ENCODE data around the gene DRICH1. TPM values are rescaled to one million over a fixed set of nuclear protein-coding genes. Genes with fewer than 3 reads are reported as not detected.
"Not testable (repeated sequence)": the region's sequence is repeated elsewhere in the genome, so short reads cannot be mapped to it uniquely, and the experiment has no call there.

The DRICH1 gene
- total RNA-seq, 4 donors from 2014 or later, result 0.56 to 1.3 (median 0.72) TPM; not detected in 1

- no peak for ATAC-seq (ENCODE audit: low FRiP score)
- no peak for DNase-seq (ENCODE audit: low spot score)
Observed at GRCh38 chr22:23598805-23599518, 33.2 kb downstream of the DRICH1 start.

DNA sequence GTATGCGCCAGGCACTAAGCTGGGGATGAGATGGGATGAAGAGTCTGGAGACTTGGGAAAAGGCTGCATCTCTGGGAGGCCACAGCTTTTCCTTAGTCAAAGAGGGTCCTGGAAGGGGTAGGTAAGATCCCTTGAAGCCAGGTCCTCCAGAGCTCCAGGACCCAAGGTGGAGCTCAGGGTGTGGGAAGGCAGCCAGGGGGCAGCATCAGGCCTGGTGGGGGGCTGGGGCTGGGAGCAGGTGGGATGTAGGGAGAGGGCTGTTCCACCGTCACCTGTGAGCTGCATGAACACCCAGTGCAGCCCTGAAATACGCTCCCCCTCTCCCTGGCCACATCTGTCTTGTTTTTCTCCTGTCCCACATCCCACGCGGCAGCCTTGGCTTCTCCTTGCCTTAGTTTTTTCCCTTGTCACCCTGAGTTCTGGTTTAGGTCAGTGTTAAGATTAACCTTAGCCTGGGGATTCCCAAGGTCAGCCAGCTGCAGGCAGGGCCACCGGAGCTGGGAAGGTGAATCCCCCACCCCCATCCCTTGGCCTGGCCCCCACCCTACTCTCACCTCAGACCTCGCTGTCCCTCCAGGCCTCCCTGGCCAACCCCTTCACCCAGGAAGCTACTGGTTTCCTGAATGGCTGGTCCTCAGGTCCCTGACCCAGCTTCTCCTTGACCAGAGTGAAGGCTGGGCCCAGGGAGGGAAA lies 34.4 kb downstream of the DRICH1 start:
- DNase-seq (ENCODE audit: low spot score); ATAC-seq (ENCODE audit: low FRiP score): not testable (repeated sequence)

More at GRCh38 chr22:23598805-23599518, 33.2 kb downstream of the DRICH1 start:
- TF ChIP-seq CTCF (IDR thresholded peaks at IDR 0.05), result no peak

DNA sequence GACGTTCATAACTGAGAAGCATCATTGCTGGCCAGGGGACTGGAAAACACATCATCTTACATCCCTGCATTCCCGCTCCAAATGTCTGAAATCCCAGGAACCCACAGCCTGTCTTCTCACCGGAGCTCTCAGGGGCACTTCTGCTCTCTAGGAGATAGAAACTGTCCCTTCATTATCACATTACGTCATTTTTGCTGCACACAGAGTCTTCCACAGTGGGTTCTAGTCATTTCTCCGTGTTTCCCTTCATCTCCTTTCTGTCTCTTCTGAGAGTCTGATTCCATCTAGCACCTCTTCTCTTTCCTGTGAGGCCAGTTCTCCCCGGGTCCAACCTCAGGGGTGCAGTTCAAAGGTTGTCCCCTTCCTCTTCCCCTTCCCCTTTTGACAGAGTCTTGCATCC lies 36.2 kb downstream of the DRICH1 start:
- DNase-seq (ENCODE audit: low spot score); ATAC-seq (ENCODE audit: low FRiP score): not testable (repeated sequence)

- no peak for TF ChIP-seq CTCF (IDR thresholded peaks at IDR 0.05)
- DNase-seq (ENCODE audit: low spot score) (no peak), ATAC-seq (ENCODE audit: low FRiP score) (no peak)
Observed at GRCh38 chr22:23591846-23592245, 40.3 kb downstream of the DRICH1 start.

DNA sequence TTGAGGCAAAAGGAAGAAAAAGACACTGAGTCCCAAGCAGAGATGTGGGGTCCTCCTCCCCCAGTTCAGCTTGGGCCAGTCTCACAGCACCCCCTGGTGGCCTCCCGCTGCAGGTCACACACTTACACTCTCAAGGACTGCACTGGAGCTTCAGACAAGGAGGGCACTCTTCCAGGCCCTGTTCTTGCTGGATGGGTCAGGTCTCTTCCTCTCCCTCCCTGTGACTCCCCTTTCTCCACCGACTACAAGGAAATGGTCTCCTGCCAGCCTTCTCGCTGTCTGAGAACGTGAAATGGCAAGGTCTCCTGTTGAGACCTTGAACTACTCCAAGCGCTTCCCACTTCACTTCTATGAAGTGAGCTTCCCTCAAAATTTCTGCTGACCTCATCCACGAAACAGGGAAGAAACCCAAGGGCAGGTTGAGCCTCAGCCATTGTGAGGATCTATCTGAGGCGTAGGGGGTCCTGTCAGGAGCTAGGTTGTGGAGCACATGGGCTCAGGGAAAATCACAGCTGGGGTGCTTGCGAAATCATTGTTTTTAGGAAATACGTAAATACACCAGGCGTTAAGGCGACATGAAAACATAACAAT lies 40.8 kb downstream of the DRICH1 start:
- no peak for TF ChIP-seq CTCF (IDR thresholded peaks at IDR 0.05)
- peak; percentile 44 for DNase-seq (ENCODE audit: low spot score)
- peak; percentile 56 for ATAC-seq (ENCODE audit: low FRiP score)

GRCh38 chr22:23583836-23584235 lies 48.3 kb downstream of the DRICH1 start:
- DNase-seq (ENCODE audit: low spot score), result no peak
- ATAC-seq (ENCODE audit: low FRiP score), result no peak
- TF ChIP-seq CTCF (IDR thresholded peaks at IDR 0.05), result no peak

DNA sequence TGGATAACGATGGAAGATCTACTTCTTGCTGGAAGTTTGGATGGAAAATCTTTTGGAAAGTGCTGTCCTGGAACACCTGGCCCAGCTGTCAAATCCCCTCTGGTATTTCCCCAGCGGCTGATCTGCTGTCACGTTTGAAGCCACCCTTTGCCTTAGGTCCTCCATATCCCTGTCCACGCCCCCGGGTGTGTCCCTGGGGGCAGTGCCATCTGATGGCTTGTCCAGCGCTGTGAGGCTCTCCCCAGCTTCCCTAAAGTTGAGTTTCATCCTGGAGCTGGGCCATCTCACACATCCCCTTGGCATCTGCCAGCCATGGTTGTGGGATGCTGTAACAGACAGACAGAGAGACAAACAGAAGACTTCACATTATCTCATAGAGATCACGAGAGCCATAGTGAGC lies 49.0 kb downstream of the DRICH1 start:
- DNase-seq (ENCODE audit: low spot score) (no peak), ATAC-seq (ENCODE audit: low FRiP score) (no peak)
- no peak for TF ChIP-seq CTCF (IDR thresholded peaks at IDR 0.05)

- TF ChIP-seq CTCF (IDR thresholded peaks at IDR 0.05), result no peak
- no peak for DNase-seq (ENCODE audit: low spot score)
- no peak for ATAC-seq (ENCODE audit: low FRiP score)
Observed at GRCh38 chr22:23581260-23581650, 50.9 kb downstream of the DRICH1 start.

All from omental fat pad (tissue), 4 donors.